ENCODE data around the gene B4GALT2.

B4GALT2 gene

GRCh38 chr1:43984855-43985254 is 5.8 kb downstream of the B4GALT2 start:
- DNase-seq (ENCODE audit: low spot score) = no peak

GRCh38 chr1:43985984-43986595 is 7.1 kb downstream of the B4GALT2 start:
- DNase-seq (ENCODE audit: low spot score) = no peak

- no peak for DNase-seq (ENCODE audit: low spot score)
These were observed 7.7 kb downstream of the B4GALT2 start for GRCh38 chr1:43986712-43987111.

GRCh38 chr1:43987159-43987902 is 8.3 kb downstream of the B4GALT2 start:
- no peak for DNase-seq (ENCODE audit: low spot score)

GRCh38 chr1:43990271-43991199 is 11.5 kb downstream of the B4GALT2 start:
- no peak for DNase-seq (ENCODE audit: low spot score)

- no peak for DNase-seq (ENCODE audit: low spot score)
These were observed 12.1 kb downstream of the B4GALT2 start for GRCh38 chr1:43991200-43991475.

- DNase-seq (ENCODE audit: low spot score) = peak; percentile 85
These were observed 12.6 kb downstream of the B4GALT2 start, which contains the start of gene CCDC24 for GRCh38 chr1:43991476-43992231. CCDC24 (plus strand) TSS chr1:43991599; CDS start chr1:43991879, 280 bp downstream.

GRCh38 chr1:43992232-43992995 is 13.4 kb downstream of the B4GALT2 start:
- DNase-seq (ENCODE audit: low spot score) = no peak

GRCh38 chr1:43993206-43993914 is 14.3 kb downstream of the B4GALT2 start:
- no peak for DNase-seq (ENCODE audit: low spot score)

- DNase-seq (ENCODE audit: low spot score) = no peak
These were observed 15.1 kb downstream of the B4GALT2 start for GRCh38 chr1:43994071-43994470.

GRCh38 chr1:43994794-43995790 is 16.1 kb downstream of the B4GALT2 start:
- DNase-seq (ENCODE audit: low spot score) = no peak

- DNase-seq (ENCODE audit: low spot score) = no peak
These were observed 17.1 kb downstream of the B4GALT2 start for GRCh38 chr1:43995984-43996732.

GRCh38 chr1:43996733-43997115 is 17.7 kb downstream of the B4GALT2 start:
- no peak for DNase-seq (ENCODE audit: low spot score)

GRCh38 chr1:43997295-43997999 is 18.4 kb downstream of the B4GALT2 start:
- no peak for DNase-seq (ENCODE audit: low spot score)

- no peak for DNase-seq (ENCODE audit: low spot score)
These were observed 19.0 kb downstream of the B4GALT2 start for GRCh38 chr1:43998000-43998378.

GRCh38 chr1:43999455-43999854 is 20.4 kb downstream of the B4GALT2 start:
- DNase-seq (ENCODE audit: low spot score) = no peak

- no peak for DNase-seq (ENCODE audit: low spot score)
These were observed 21.2 kb downstream of the B4GALT2 start for GRCh38 chr1:44000122-44000665.

- DNase-seq (ENCODE audit: low spot score) = no peak
These were observed 23.2 kb downstream of the B4GALT2 start for GRCh38 chr1:44002165-44002564.

Data from Ammon's horn (tissue), 1 donor.